ENCODE results near the gene POU3F3.

The POU3F3 gene

GRCh38 chr2:104855221-104856085 lies 1.5 kb downstream of the POU3F3 start:
- Histone ChIP-seq H3K79me2 (ENCODE audit: insufficient read depth, low read length) (no peaks in the 10 kb centered on the region), H4K20me1 (ENCODE audit: insufficient read depth, low read length, poor library complexity, severe bottlenecking) (no peaks in the 10 kb centered on the region), H3F3A (ENCODE audit: low read depth) (no peaks in the 10 kb centered on the region), H3K4me2 (ENCODE audit: low read depth, low read length, poor library complexity, severe bottlenecking) (no peak overlapping the region), H3K36me3 (ENCODE audit: insufficient read depth, low read length) (no peaks in the 10 kb centered on the region), H3K27me3 (ENCODE audit: insufficient read depth, low read length, poor library complexity, severe bottlenecking) (no peaks in the 10 kb centered on the region), H3K9ac (ENCODE audit: low read depth, low read length, poor library complexity, severe bottlenecking) (no peak overlapping the region), H3K4me1 (ENCODE audit: insufficient read depth, low read length, poor library complexity, severe bottlenecking) (peaks cover 5% of the 10 kb centered on the region), H3K9me2 (replicated peaks; ENCODE audit: low read depth, low read length) (no peaks in the 10 kb centered on the region), H2AFZ (ENCODE audit: low read length) (no peak overlapping the region), H3K4me3 (ENCODE audit: low read length, poor library complexity, severe bottlenecking) (no peak overlapping the region), H3K9me3 (ENCODE audit: insufficient read depth, low read depth, low read length) (no peaks in the 10 kb centered on the region)
- no peak for TF ChIP-seq CTCF (conservative IDR thresholded peaks at IDR 0.05; ENCODE audit: low read length)
- no peak for TF ChIP-seq EZH2phosphoT487 (IDR thresholded peaks at IDR 0.05; ENCODE audit: borderline replicate concordance)

GRCh38 chr2:104856086-104856972 lies 2.4 kb downstream of the POU3F3 start:
- no peaks in the 10 kb centered on the region for H3K9me3 ChIP-seq (ENCODE audit: insufficient read depth, low read depth, low read length)
- no peak overlapping the region for H2AFZ ChIP-seq (ENCODE audit: low read length)
- H3K79me2 ChIP-seq (ENCODE audit: insufficient read depth, low read length) = no peaks in the 10 kb centered on the region
- H4K20me1 ChIP-seq (ENCODE audit: insufficient read depth, low read length, poor library complexity, severe bottlenecking) = no peaks in the 10 kb centered on the region
- H3K36me3 ChIP-seq (ENCODE audit: insufficient read depth, low read length) = no peaks in the 10 kb centered on the region
- no peaks in the 10 kb centered on the region for H3K27me3 ChIP-seq (ENCODE audit: insufficient read depth, low read length, poor library complexity, severe bottlenecking)
- H3K9me2 ChIP-seq (replicated peaks; ENCODE audit: low read depth, low read length) = no peaks in the 10 kb centered on the region
- no peak for TF ChIP-seq EZH2phosphoT487 (IDR thresholded peaks at IDR 0.05; ENCODE audit: borderline replicate concordance)
- no peak for TF ChIP-seq CTCF (conservative IDR thresholded peaks at IDR 0.05; ENCODE audit: low read length)
- H3K4me2 ChIP-seq (ENCODE audit: low read depth, low read length, poor library complexity, severe bottlenecking) = no peak overlapping the region
- H3F3A ChIP-seq (ENCODE audit: low read depth) = no peaks in the 10 kb centered on the region
- no peak overlapping the region for H3K9ac ChIP-seq (ENCODE audit: low read depth, low read length, poor library complexity, severe bottlenecking)
- peaks cover 3% of the 10 kb centered on the region for H3K4me1 ChIP-seq (ENCODE audit: insufficient read depth, low read length, poor library complexity, severe bottlenecking)
- H3K4me3 ChIP-seq (ENCODE audit: low read length, poor library complexity, severe bottlenecking) = no peak overlapping the region

- Histone ChIP-seq H3K9ac (ENCODE audit: low read depth, low read length, poor library complexity, severe bottlenecking) (no peak overlapping the region), H3K4me3 (ENCODE audit: low read length, poor library complexity, severe bottlenecking) (no peak overlapping the region), H3K27me3 (ENCODE audit: insufficient read depth, low read length, poor library complexity, severe bottlenecking) (no peaks in the 10 kb centered on the region), H2AFZ (ENCODE audit: low read length) (no peak overlapping the region), H3K4me1 (ENCODE audit: insufficient read depth, low read length, poor library complexity, severe bottlenecking) (peaks cover 2% of the 10 kb centered on the region), H3K9me3 (ENCODE audit: insufficient read depth, low read depth, low read length) (no peaks in the 10 kb centered on the region), H3K79me2 (ENCODE audit: insufficient read depth, low read length) (no peaks in the 10 kb centered on the region), H3K4me2 (ENCODE audit: low read depth, low read length, poor library complexity, severe bottlenecking) (no peak overlapping the region), H3K9me2 (replicated peaks; ENCODE audit: low read depth, low read length) (no peaks in the 10 kb centered on the region), H3K36me3 (ENCODE audit: insufficient read depth, low read length) (no peaks in the 10 kb centered on the region), H4K20me1 (ENCODE audit: insufficient read depth, low read length, poor library complexity, severe bottlenecking) (no peaks in the 10 kb centered on the region), H3F3A (ENCODE audit: low read depth) (no peaks in the 10 kb centered on the region)
- TF ChIP-seq CTCF (conservative IDR thresholded peaks at IDR 0.05; ENCODE audit: low read length) (no peak), EZH2phosphoT487 (IDR thresholded peaks at IDR 0.05; ENCODE audit: borderline replicate concordance) (no peak)
Observed at GRCh38 chr2:104856973-104857261, 3.0 kb downstream of the POU3F3 start.
